ENCODE measurements around the gene FAM53A. TPM values are rescaled to one million over a fixed set of nuclear protein-coding genes. Genes with fewer than 3 reads are reported as not detected.

The FAM53A gene
- total RNA-seq, 1 experiment from 2014 or later = 3.1 TPM

GRCh38 chr4:1630266-1630665 is 53.8 kb downstream of the FAM53A start:
- ATAC-seq = no peak
- no peak for DNase-seq
- Histone ChIP-seq H3K9me3 (ENCODE audit: low read length) (no peaks in the 10 kb centered on the region), H2AFZ (ENCODE audit: low read length) (no peak overlapping the region), H3K79me2 (ENCODE audit: low read length) (no peaks in the 10 kb centered on the region), H3K27ac (ENCODE audit: low read length) (no peak overlapping the region), H3K36me3 (ENCODE audit: low read depth, low read length) (no peaks in the 10 kb centered on the region), H3F3A (ENCODE audit: low read length, unreplicated experiment) (no peaks in the 10 kb centered on the region), H3K4me2 (ENCODE audit: low read length) (no peak overlapping the region), H4K20me1 (ENCODE audit: low read length) (no peaks in the 10 kb centered on the region), H3K9me2 (replicated peaks; ENCODE audit: low read length) (no peaks in the 10 kb centered on the region), H3K27me3 (ENCODE audit: low read length) (no peaks in the 10 kb centered on the region), H3K9ac (ENCODE audit: low read length) (no peak overlapping the region), H3K4me3 (ENCODE audit: low read length) (no peak overlapping the region), H3K4me1 (ENCODE audit: insufficient read depth, low read length) (no peaks in the 10 kb centered on the region)
- ChIA-PET CTCF (no interaction called here), POLR2A (ENCODE audit: unreplicated experiment) (no interaction called here)
- intact Hi-C loops (cut with micrococcal nuclease) = no loop called here
- BruUV-seq (replicated peaks) = no TSS peak
- TF ChIP-seq CTCF (conservative IDR thresholded peaks at IDR 0.05; ENCODE audit: low read depth, low read length) (no peak), EZH2phosphoT487 (IDR thresholded peaks at IDR 0.05; ENCODE audit: borderline replicate concordance, low read length) (no peak), EZH2 (IDR thresholded peaks at IDR 0.05; ENCODE audit: low read length, unreplicated experiment) (no peak)

- Histone ChIP-seq H3K9ac (ENCODE audit: low read length) (no peak overlapping the region), H3K79me2 (ENCODE audit: low read length) (no peaks in the 10 kb centered on the region), H3K4me2 (ENCODE audit: low read length) (no peak overlapping the region), H3K4me1 (ENCODE audit: insufficient read depth, low read length) (no peaks in the 10 kb centered on the region), H4K20me1 (ENCODE audit: low read length) (no peaks in the 10 kb centered on the region), H3K36me3 (ENCODE audit: low read depth, low read length) (no peaks in the 10 kb centered on the region), H3K4me3 (ENCODE audit: low read length) (no peak overlapping the region), H3F3A (ENCODE audit: low read length, unreplicated experiment) (no peaks in the 10 kb centered on the region), H3K9me3 (ENCODE audit: low read length) (no peaks in the 10 kb centered on the region), H3K9me2 (replicated peaks; ENCODE audit: low read length) (no peaks in the 10 kb centered on the region), H2AFZ (ENCODE audit: low read length) (no peak overlapping the region), H3K27ac (ENCODE audit: low read length) (no peak overlapping the region), H3K27me3 (ENCODE audit: low read length) (no peaks in the 10 kb centered on the region)
- TF ChIP-seq CTCF (conservative IDR thresholded peaks at IDR 0.05; ENCODE audit: low read depth, low read length) (no peak), EZH2phosphoT487 (IDR thresholded peaks at IDR 0.05; ENCODE audit: borderline replicate concordance, low read length) (no peak), EZH2 (IDR thresholded peaks at IDR 0.05; ENCODE audit: low read length, unreplicated experiment) (no peak)
- CTCF ChIA-PET = no interaction called here
- DNase-seq = no peak
- POLR2A ChIA-PET (ENCODE audit: unreplicated experiment) = no interaction called here
- intact Hi-C loops (cut with micrococcal nuclease) = no loop called here
- ATAC-seq = no peak
- no TSS peak for BruUV-seq (replicated peaks)
Measured at GRCh38 chr4:1629699-1630083, 54.4 kb downstream of the FAM53A start.

- ChIA-PET POLR2A (ENCODE audit: unreplicated experiment) (no interaction called here), CTCF (no interaction called here)
- H3K36me3 ChIP-seq (ENCODE audit: low read depth, low read length) = no peaks in the 10 kb centered on the region
- H2AFZ ChIP-seq (ENCODE audit: low read length) = no peak overlapping the region
- H3K9ac ChIP-seq (ENCODE audit: low read length) = no peak overlapping the region
- H3K27ac ChIP-seq (ENCODE audit: low read length) = no peak overlapping the region
- no peaks in the 10 kb centered on the region for H3K9me2 ChIP-seq (replicated peaks; ENCODE audit: low read length)
- BruUV-seq (replicated peaks) = no TSS peak
- H3K27me3 ChIP-seq (ENCODE audit: low read length) = no peaks in the 10 kb centered on the region
- no peaks in the 10 kb centered on the region for H4K20me1 ChIP-seq (ENCODE audit: low read length)
- no peaks in the 10 kb centered on the region for H3K4me1 ChIP-seq (ENCODE audit: insufficient read depth, low read length)
- ATAC-seq (peak; percentile 84), DNase-seq (peak; percentile 51)
- no peaks in the 10 kb centered on the region for H3F3A ChIP-seq (ENCODE audit: low read length, unreplicated experiment)
- TF ChIP-seq CTCF (conservative IDR thresholded peaks at IDR 0.05; ENCODE audit: low read depth, low read length) (peak; percentile 84), EZH2 (IDR thresholded peaks at IDR 0.05; ENCODE audit: low read length, unreplicated experiment) (no peak)
- intact Hi-C loops (cut with micrococcal nuclease) = no loop called here
- no peak overlapping the region for H3K4me3 ChIP-seq (ENCODE audit: low read length)
- H3K79me2 ChIP-seq (ENCODE audit: low read length) = no peaks in the 10 kb centered on the region
- H3K4me2 ChIP-seq (ENCODE audit: low read length) = no peak overlapping the region
- H3K9me3 ChIP-seq (ENCODE audit: low read length) = no peaks in the 10 kb centered on the region
Measured at GRCh38 chr4:1628892-1629698, 55.0 kb downstream of the FAM53A start.

All from PC-3 (cell line).